ENCODE data around the gene OTOG.

Gene OTOG

GRCh38 chr11:17554487-17554886 lies 7.4 kb downstream of the OTOG start (continued):
- TF ChIP-seq ZNF433 (tag by site-specific recombination; IDR thresholded peaks at IDR 0.05; ENCODE audit: low read depth): no peak
- no peak for TF ChIP-seq ZBTB1 (tag by site-specific recombination; IDR thresholded peaks at IDR 0.05)
- no peak for TF ChIP-seq ZNF621 (tag by site-specific recombination; IDR thresholded peaks at IDR 0.05)
- no peak for TF ChIP-seq SETDB1 (IDR thresholded peaks at IDR 0.05; ENCODE audit: insufficient read length, low read length)
- no peak for TF ChIP-seq ZNF600 (tag by site-specific recombination; IDR thresholded peaks at IDR 0.05)
- TF ChIP-seq ZEB2 (tag by site-specific recombination; IDR thresholded peaks at IDR 0.05): no peak

DNA sequence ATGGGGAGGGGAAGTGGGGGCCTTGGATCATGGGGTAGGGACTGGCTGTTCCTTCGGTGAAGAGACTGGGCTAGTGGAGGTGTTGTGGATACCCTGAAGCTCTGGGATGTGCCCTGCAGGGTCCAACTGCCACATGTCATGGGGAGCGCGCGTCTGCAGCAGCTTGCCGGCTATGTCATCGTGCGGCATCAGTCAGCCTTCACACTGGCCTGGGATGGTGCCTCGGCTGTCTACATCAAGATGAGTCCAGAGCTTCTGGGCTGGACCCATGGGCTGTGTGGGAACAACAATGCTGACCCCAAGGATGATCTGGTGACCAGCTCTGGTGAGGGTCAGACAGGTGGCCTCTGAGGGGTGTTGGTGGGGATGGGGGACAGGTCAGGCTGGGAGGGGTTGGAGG lies 9.9 kb downstream of the OTOG start:
- TF ChIP-seq ZNF175 (tag by site-specific recombination; IDR thresholded peaks at IDR 0.05): no peak
- TF ChIP-seq ZNF416 (tag by site-specific recombination; IDR thresholded peaks at IDR 0.05): no peak
- TF ChIP-seq WT1 (tag by site-specific recombination; IDR thresholded peaks at IDR 0.05): no peak
- TF ChIP-seq, protein P1, sequence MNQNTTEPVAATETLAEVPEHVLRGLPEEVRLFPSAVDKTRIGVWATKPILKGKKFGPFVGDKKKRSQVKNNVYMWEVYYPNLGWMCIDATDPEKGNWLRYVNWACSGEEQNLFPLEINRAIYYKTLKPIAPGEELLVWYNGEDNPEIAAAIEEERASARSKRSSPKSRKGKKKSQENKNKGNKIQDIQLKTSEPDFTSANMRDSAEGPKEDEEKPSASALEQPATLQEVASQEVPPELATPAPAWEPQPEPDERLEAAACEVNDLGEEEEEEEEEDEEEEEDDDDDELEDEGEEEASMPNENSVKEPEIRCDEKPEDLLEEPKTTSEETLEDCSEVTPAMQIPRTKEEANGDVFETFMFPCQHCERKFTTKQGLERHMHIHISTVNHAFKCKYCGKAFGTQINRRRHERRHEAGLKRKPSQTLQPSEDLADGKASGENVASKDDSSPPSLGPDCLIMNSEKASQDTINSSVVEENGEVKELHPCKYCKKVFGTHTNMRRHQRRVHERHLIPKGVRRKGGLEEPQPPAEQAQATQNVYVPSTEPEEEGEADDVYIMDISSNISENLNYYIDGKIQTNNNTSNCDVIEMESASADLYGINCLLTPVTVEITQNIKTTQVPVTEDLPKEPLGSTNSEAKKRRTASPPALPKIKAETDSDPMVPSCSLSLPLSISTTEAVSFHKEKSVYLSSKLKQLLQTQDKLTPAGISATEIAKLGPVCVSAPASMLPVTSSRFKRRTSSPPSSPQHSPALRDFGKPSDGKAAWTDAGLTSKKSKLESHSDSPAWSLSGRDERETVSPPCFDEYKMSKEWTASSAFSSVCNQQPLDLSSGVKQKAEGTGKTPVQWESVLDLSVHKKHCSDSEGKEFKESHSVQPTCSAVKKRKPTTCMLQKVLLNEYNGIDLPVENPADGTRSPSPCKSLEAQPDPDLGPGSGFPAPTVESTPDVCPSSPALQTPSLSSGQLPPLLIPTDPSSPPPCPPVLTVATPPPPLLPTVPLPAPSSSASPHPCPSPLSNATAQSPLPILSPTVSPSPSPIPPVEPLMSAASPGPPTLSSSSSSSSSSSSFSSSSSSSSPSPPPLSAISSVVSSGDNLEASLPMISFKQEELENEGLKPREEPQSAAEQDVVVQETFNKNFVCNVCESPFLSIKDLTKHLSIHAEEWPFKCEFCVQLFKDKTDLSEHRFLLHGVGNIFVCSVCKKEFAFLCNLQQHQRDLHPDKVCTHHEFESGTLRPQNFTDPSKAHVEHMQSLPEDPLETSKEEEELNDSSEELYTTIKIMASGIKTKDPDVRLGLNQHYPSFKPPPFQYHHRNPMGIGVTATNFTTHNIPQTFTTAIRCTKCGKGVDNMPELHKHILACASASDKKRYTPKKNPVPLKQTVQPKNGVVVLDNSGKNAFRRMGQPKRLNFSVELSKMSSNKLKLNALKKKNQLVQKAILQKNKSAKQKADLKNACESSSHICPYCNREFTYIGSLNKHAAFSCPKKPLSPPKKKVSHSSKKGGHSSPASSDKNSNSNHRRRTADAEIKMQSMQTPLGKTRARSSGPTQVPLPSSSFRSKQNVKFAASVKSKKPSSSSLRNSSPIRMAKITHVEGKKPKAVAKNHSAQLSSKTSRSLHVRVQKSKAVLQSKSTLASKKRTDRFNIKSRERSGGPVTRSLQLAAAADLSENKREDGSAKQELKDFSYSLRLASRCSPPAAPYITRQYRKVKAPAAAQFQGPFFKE (tag by site-specific recombination; IDR thresholded peaks at IDR 0.05; ENCODE audit: borderline replicate concordance): no peak
- TF ChIP-seq ZNF529 (tag by site-specific recombination; IDR thresholded peaks at IDR 0.05; ENCODE audit: insufficient replicate concordance): no peak
- TF ChIP-seq ZFP41 (tag by site-specific recombination; IDR thresholded peaks at IDR 0.05; ENCODE audit: borderline replicate concordance): no peak
- TF ChIP-seq ZNF555 (tag by site-specific recombination; conservative IDR thresholded peaks at IDR 0.05): no peak
- no peak for TF ChIP-seq PATZ1 (tag by site-specific recombination; IDR thresholded peaks at IDR 0.05)
- no peak for TF ChIP-seq RBAK (tag by site-specific recombination; IDR thresholded peaks at IDR 0.05)
- TF ChIP-seq ZEB2 (tag by site-specific recombination; IDR thresholded peaks at IDR 0.05): no peak
- no peak overlapping the region for H3K27ac ChIP-seq (ENCODE audit: extremely low read depth, low read depth, low read length)
- no peaks in the 10 kb centered on the region for H3K4me1 ChIP-seq (ENCODE audit: control insufficient read depth, insufficient read depth, low read length)
- H3K9me3 ChIP-seq (ENCODE audit: control insufficient read depth, insufficient read depth, low read depth, low read length): no peaks in the 10 kb centered on the region
- POLR2A ChIA-PET: no interaction called here
- CTCF ChIA-PET: no interaction called here
- H3K36me3 ChIP-seq (ENCODE audit: control insufficient read depth in 2 of 2, insufficient read depth in 1 of 2, low read length in 2 of 2): no peaks in the 10 kb centered on the region
- H3K4me3 ChIP-seq (ENCODE audit: low read depth, low read length): no peak overlapping the region

DNA sequence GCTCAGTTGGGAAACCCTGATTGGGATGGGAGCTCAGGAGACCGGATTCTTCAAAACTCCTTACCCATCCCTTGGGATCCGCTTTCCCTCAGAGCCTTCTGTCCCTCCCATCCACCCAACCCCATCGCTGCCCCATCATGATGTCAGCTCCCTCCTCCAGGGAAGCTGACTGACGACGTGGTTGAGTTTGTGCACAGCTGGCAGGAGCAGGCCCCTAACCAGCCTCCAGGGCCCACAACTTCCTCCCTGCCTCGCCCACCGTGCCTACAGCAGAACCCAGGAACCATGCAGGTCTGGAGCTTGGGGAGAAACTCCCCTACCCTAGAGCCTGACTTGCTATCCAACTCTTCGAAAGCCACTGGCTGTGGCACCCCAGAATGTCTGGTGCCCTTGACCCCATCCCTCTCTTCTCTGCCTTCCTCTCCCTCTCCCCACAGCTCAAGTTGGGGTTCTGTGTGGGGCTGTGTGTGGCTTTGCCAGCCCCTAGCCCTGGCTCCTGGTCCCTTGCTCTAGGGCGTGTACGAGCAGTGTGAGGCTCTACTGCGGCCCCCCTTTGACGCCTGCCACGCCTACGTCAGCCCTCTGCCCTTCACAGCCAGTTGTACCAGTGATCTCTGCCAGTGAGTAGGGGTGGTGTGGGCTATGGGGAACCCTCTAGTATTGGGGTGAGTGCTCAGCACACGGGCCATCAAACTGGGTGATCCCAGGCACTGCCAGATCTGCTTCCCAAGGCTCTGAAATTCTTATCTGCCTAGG lies 11.1 kb downstream of the OTOG start:
- CTCF ChIA-PET: interaction anchor here (0.9 to 1.1 kb wide), 2 partner anchors 11 to 41 kb away, joined by 4 to 6 read pairs; partner anchors contain the start of gene OTOG
- Histone ChIP-seq H3K4me3 (ENCODE audit: low read depth, low read length) (no peak overlapping the region), H3K9me3 (ENCODE audit: control insufficient read depth, insufficient read depth, low read depth, low read length) (no peaks in the 10 kb centered on the region), H3K36me3 (ENCODE audit: control insufficient read depth in 2 of 2, insufficient read depth in 1 of 2, low read length in 2 of 2) (no peaks in the 10 kb centered on the region), H3K4me1 (ENCODE audit: control insufficient read depth, insufficient read depth, low read length) (no peaks in the 10 kb centered on the region), H3K27ac (ENCODE audit: extremely low read depth, low read depth, low read length) (no peak overlapping the region)
- POLR2A ChIA-PET: no interaction called here
- TF ChIP-seq ZNF211 (tag by site-specific recombination; IDR thresholded peaks at IDR 0.05; ENCODE audit: low read depth): no peak

All from HEK293 (cell line).